IMR-90 (cell line): ENCODE data around the gene CADM1. TPM values are rescaled to one million over a fixed set of nuclear protein-coding genes. Genes with fewer than 3 reads are reported as not detected.

Experiments
- ATAC-seq: fragments of 200-7000 bp; cut with Tn5 transposase; 2 replicates; pipeline ENCODE4 v1.9.1; 2020; ENCODE audit warnings: low read depth, mild to moderate bottlenecking, moderate library complexity
- BruUV-seq: library from RNA; stranded (reverse); fragments of 400-500 nt; replicated peaks from 2 replicates; lab custom pipeline; 2021; lab: Mats Ljungman, UMichigan
- CTCF ChIA-PET: fragments of 300-600 bp; formaldehyde crosslinking; extraction: SDS; loops from one replicate; lab custom pipeline; 2021; ENCODE audit warnings: antibody characterized with exemption; lab: Yijun Ruan, JAX
- POLR2A ChIA-PET: fragments of 300-600 bp; sonication (Branson Sonifier 250); formaldehyde crosslinking; loops from one replicate; lab custom pipeline; 2022; ENCODE audit warnings: antibody characterized with exemption; ENCODE audit not compliant: unreplicated experiment; lab: Charles Lee
- DNase-seq: peaks from one replicate; pipeline ENCODE4 v3.0.0; 2013
- H2AFZ ChIP-seq: replicated peaks from 2 replicates; pipeline ENCODE3; 2013; ENCODE audit warnings: low read length, mild to moderate bottlenecking; ENCODE audit not compliant: poor library complexity
- H2AK5ac ChIP-seq: 2 replicates; pipeline ENCODE4 v1.6.1; 2013; ENCODE audit warnings: low read depth, low read length, inconsistent platforms
- H2AK9ac ChIP-seq: replicated peaks from 2 replicates; pipeline ENCODE3; 2013; ENCODE audit warnings: mild to moderate bottlenecking, low read depth, low read length, moderate library complexity; ENCODE audit not compliant: poor library complexity
- H2BK120ac ChIP-seq: 2 replicates; pipeline ENCODE4 v1.6.1; 2013; ENCODE audit warnings: low read depth, low read length, inconsistent platforms
- H2BK15ac ChIP-seq: 3 replicates; pipeline ENCODE4 v1.6.1; 2013; ENCODE audit warnings: low read depth, low read length, inconsistent platforms
- H2BK20ac ChIP-seq: 2 replicates; pipeline ENCODE4 v1.6.1; 2013; ENCODE audit warnings: low read depth, mild to moderate bottlenecking, inconsistent platforms, low read length, moderate library complexity
- H2BK5ac ChIP-seq: 2 replicates; pipeline ENCODE4 v1.6.1; 2013; ENCODE audit warnings: mild to moderate bottlenecking, low read depth, low read length, inconsistent platforms; ENCODE audit not compliant: poor library complexity, severe bottlenecking
- H3K14ac ChIP-seq: replicated peaks from 2 replicates; pipeline ENCODE4 v1.6.1; 2013; ENCODE audit warnings: low read depth, low read length, inconsistent platforms
- H3K18ac ChIP-seq: 2 replicates; pipeline ENCODE4 v1.6.1; 2013; ENCODE audit warnings: low read depth, low read length, control low read depth
- H3K23ac ChIP-seq: 2 replicates; pipeline ENCODE4 v1.6.1; 2013; ENCODE audit warnings: low read depth, low read length, inconsistent platforms
- H3K27ac ChIP-seq: 2 replicates; pipeline ENCODE4 v1.5.1; 2013; ENCODE audit warnings: mild to moderate bottlenecking, control low read depth, low read length; ENCODE audit not compliant: insufficient read depth
- H3K27me3 ChIP-seq: 2 replicates; pipeline ENCODE4 v1.6.1; 2013; ENCODE audit warnings: low read length; ENCODE audit not compliant: control insufficient read depth, insufficient read depth
- H3K36me3 ChIP-seq: 2 replicates; pipeline ENCODE4 v1.6.1; 2013; ENCODE audit warnings: low read length, mixed read lengths; ENCODE audit not compliant: control insufficient read depth, insufficient read depth
- H3K4ac ChIP-seq: 2 replicates; pipeline ENCODE4 v1.6.1; 2013; ENCODE audit warnings: low read depth, low read length, inconsistent platforms
- H3K4me1 ChIP-seq: 2 replicates; pipeline ENCODE4 v1.6.1; 2013; ENCODE audit warnings: low read length, mixed read lengths; ENCODE audit not compliant: control insufficient read depth, insufficient read depth
- H3K4me2 ChIP-seq: 2 replicates; pipeline ENCODE4 v1.6.1; 2013; ENCODE audit warnings: low read depth, mild to moderate bottlenecking, control low read depth, low read length, moderate library complexity
- H3K4me3 ChIP-seq: 2 replicates; pipeline ENCODE4 v1.5.1; 2013; ENCODE audit warnings: low read depth, mild to moderate bottlenecking, control low read depth, low read length, moderate library complexity; ENCODE audit not compliant: insufficient read depth
- H3K56ac ChIP-seq: 2 replicates; pipeline ENCODE4 v1.6.1; 2013; ENCODE audit warnings: low read length, inconsistent platforms; ENCODE audit not compliant: insufficient read depth; ENCODE audit errors: extremely low read depth
- H3K79me1 ChIP-seq, 2 experiments: 2 replicates each; pipeline ENCODE4 v1.6.1; 2013; ENCODE audit warnings: low read length in 2 of 2, inconsistent platforms in 1 of 2, low read depth in 1 of 2
- H3K9ac ChIP-seq: 2 replicates; pipeline ENCODE4 v1.6.1; 2013; ENCODE audit warnings: low read depth, low read length, control low read depth
- H3K9me1 ChIP-seq: 2 replicates; pipeline ENCODE4 v1.6.1; 2013; ENCODE audit warnings: low read length, inconsistent platforms; ENCODE audit not compliant: insufficient read depth
- H3K9me3 ChIP-seq: 2 replicates; pipeline ENCODE4 v1.6.1; 2013; ENCODE audit warnings: low read length; ENCODE audit not compliant: control insufficient read depth, insufficient read depth
- H4K20me1 ChIP-seq: 2 replicates; pipeline ENCODE4 v1.6.1; 2013; ENCODE audit warnings: low read length, inconsistent platforms; ENCODE audit not compliant: insufficient read depth
- H4K5ac ChIP-seq: 2 replicates; pipeline ENCODE4 v1.6.1; 2013; ENCODE audit warnings: mild to moderate bottlenecking, low read depth, low read length, control low read depth
- H4K8ac ChIP-seq, 2 experiments: 2 replicates each; pipeline ENCODE4 v1.6.1; 2013; ENCODE audit warnings: low read depth in 2 of 2, low read length in 2 of 2, control low read depth in 1 of 2, inconsistent platforms in 1 of 2
- H4K91ac ChIP-seq: 2 replicates; pipeline ENCODE4 v1.6.1; 2013; ENCODE audit warnings: low read depth, low read length, inconsistent platforms; ENCODE audit not compliant: insufficient read depth
- BHLHE40 ChIP-seq: fragments of 150-350 bp; IDR thresholded peaks from 2 replicates; pipeline ENCODE4 v1.6.1; 2016; ENCODE audit warnings: mild to moderate bottlenecking, low read depth, low read length
- CEBPB ChIP-seq: IDR thresholded peaks from 2 replicates; pipeline ENCODE4 v1.6.1; 2012; ENCODE audit warnings: low read depth, low read length, improper control_type of control experiment
- CHD1 ChIP-seq: IDR thresholded peaks from 2 replicates; pipeline ENCODE4 v1.6.1; 2012; ENCODE audit warnings: low read depth, low read length, improper control_type of control experiment
- FOS ChIP-seq: fragments of 150-350 bp; IDR thresholded peaks from 2 replicates; pipeline ENCODE4 v1.6.1; 2016; ENCODE audit warnings: low read depth, low read length
- MAFK ChIP-seq: IDR thresholded peaks from 2 replicates; pipeline ENCODE4 v1.6.1; 2012; ENCODE audit warnings: low read depth, low read length, improper control_type of control experiment
- MAZ ChIP-seq: IDR thresholded peaks from 2 replicates; pipeline ENCODE4 v1.6.1; 2012; ENCODE audit warnings: low read depth, mild to moderate bottlenecking, low read length, improper control_type of control experiment, moderate library complexity, borderline replicate concordance
- MXI1 ChIP-seq: IDR thresholded peaks from 2 replicates; pipeline ENCODE4 v1.6.1; 2012; ENCODE audit warnings: low read depth, mild to moderate bottlenecking, low read length, moderate library complexity, borderline replicate concordance
- NFE2L2 ChIP-seq: fragments of 150-350 bp; IDR thresholded peaks from 2 replicates; pipeline ENCODE4 v1.6.1; 2016; ENCODE audit warnings: low read depth, mild to moderate bottlenecking, low read length
- POLR2A ChIP-seq: IDR thresholded peaks from 2 replicates; pipeline ENCODE4 v1.6.1; 2012; ENCODE audit warnings: mild to moderate bottlenecking, low read depth, low read length
- RAD21 ChIP-seq: IDR thresholded peaks from 2 replicates; pipeline ENCODE4 v1.6.1; 2012; ENCODE audit warnings: low read length, improper control_type of control experiment
- RFX5 ChIP-seq: IDR thresholded peaks from 2 replicates; pipeline ENCODE4 v1.8.0; 2012; ENCODE audit warnings: low read depth, mild to moderate bottlenecking, low read length, moderate library complexity
- SMC3 ChIP-seq: fragments of 150-350 bp; IDR thresholded peaks from 2 replicates; pipeline ENCODE4 v1.6.1; 2016; ENCODE audit warnings: low read depth, mild to moderate bottlenecking, antibody characterized with exemption, low read length, moderate library complexity
- WGBS, 2 experiments: methylation state at CpG; one replicate each; pipeline versions ENCODE4 v1.1.5 to v1.1.7; 2013; ENCODE audit warnings: missing lambda C conversion rate in 2 of 2; ENCODE audit not compliant: insufficient read length in 1 of 2; ENCODE audit errors: extremely low coverage in 2 of 2; 5-methylcytosine and 5-hydroxymethylcytosine counted together
- dilution Hi-C: fragments of 300-500 bp; cut with HindIII; formaldehyde crosslinking; loops from one replicate; pipeline ENCODE4 v1.14.3; 2018; ENCODE audit warnings: low sequenced_read_pairs; ENCODE audit not compliant: unreplicated experiment
- in situ Hi-C: fragments of 300-500 bp; cut with MboI; formaldehyde crosslinking; loops from 3 replicates; pipeline ENCODE4 v1.14.3; 2019; ENCODE audit warnings: low sequenced_read_pairs, inconsistent platforms, mixed read lengths
- intact Hi-C: fragments of 100-400 bp; cut with micrococcal nuclease; formaldehyde crosslinking; loops from 2 replicates; pipeline ENCODE4 v1.10.0; 2022
- polyA plus RNA-seq, 3 experiments: library from polyadenylated mRNA; depleted of rRNA; stranded (reverse); fragments of >200 nt; gene quantifications; 2 replicates each; pipeline ENCODE4 v1.2.3, GENCODE V29; 2012; ENCODE audit warnings: low replicate concordance in 1 of 3
- total RNA-seq: library from RNA; depleted of rRNA; stranded (reverse); fragments of >200 nt; gene quantifications from 2 replicates; pipeline ENCODE4 v1.2.3, GENCODE V29; 2012
- TF ChIP-seq, protein P1 (sequence below): fragments of 150-350 bp; IDR thresholded peaks from 2 replicates; pipeline ENCODE4 v1.6.1; 2016; ENCODE audit warnings: low read depth, mild to moderate bottlenecking, low read length, moderate library complexity, borderline replicate concordance
- TF ChIP-seq, protein P2 (sequence below): fragments of 150-350 bp; IDR thresholded peaks from 2 replicates; pipeline ENCODE4 v1.6.1; 2017; ENCODE audit warnings: mild to moderate bottlenecking, antibody characterized with exemption, low read length, low read depth

Gene CADM1
- total and polyA plus RNA-seq, 2 of the 4 experiments (the other 2 are of a cell fraction), result 28.8 to 77.1 TPM

DNA sequence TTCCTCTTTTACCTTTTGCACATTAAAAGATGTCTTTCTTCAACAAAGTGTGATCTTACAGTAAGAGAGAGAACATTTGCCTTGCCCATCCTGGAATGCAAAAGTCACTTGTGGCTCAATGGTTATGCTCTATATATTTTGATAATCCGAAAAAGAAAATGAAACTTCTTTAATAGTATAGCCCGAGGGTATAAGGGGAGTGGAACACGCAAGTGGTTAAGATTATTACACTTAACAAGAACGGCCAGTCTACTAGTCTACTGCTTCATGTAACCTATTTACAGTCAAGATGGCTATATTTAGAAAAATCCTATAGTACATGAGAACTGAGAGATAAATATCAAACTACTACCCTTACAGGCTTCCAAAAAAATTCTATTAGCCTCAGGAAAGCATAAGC lies 86.1 kb downstream of the CADM1 start:
- no CpG with 5 or more reads among the region's 4 CpGs for WGBS, 2 experiments
- H4K5ac ChIP-seq, result no peak overlapping the region
- no peaks in the 10 kb centered on the region for H3K27me3 ChIP-seq
- no peak overlapping the region for H2AFZ ChIP-seq
- no peaks in the 10 kb centered on the region for H3K9me1 ChIP-seq
- no peak overlapping the region for H2AK5ac ChIP-seq
- H3K18ac ChIP-seq, result no peak overlapping the region
- H3K9ac ChIP-seq, result no peak overlapping the region
- no peak overlapping the region for H3K4me3 ChIP-seq
- no peak overlapping the region for H3K56ac ChIP-seq
- no peak overlapping the region for H2BK120ac ChIP-seq
- no peak overlapping the region for H3K4ac ChIP-seq
- DNase-seq, result no peak
- CTCF ChIA-PET, result no interaction called here
- no peak for ATAC-seq
- H3K14ac ChIP-seq, result no peak overlapping the region
- peaks cover 2% of the 10 kb centered on the region for H3K4me1 ChIP-seq
- no TSS peak for BruUV-seq
- dilution Hi-C loops (no loop called here), in situ Hi-C loops (loop anchor here (10.0 kb wide), 1 partner anchor 63 kb away; no protein-coding TSS in a partner anchor), intact Hi-C loops (no loop called here)
- peaks cover 3 to 9% of the 10 kb centered on the region in 2 experiments; a peak in 1 of 4 replicates for H3K79me1 ChIP-seq
- no peak overlapping the region for H2BK20ac ChIP-seq
- no peak overlapping the region for H4K91ac ChIP-seq
- no peak overlapping the region for H3K27ac ChIP-seq
- no peak overlapping the region for H2AK9ac ChIP-seq
- TF ChIP-seq MAZ (no peak), MAFK (no peak), RFX5 (no peak), CHD1 (no peak), BHLHE40 (no peak), CEBPB (no peak), NFE2L2 (no peak), MXI1 (no peak), POLR2A (no peak), SMC3 (no peak), FOS (no peak), RAD21 (no peak)
- TF ChIP-seq, protein P1, sequence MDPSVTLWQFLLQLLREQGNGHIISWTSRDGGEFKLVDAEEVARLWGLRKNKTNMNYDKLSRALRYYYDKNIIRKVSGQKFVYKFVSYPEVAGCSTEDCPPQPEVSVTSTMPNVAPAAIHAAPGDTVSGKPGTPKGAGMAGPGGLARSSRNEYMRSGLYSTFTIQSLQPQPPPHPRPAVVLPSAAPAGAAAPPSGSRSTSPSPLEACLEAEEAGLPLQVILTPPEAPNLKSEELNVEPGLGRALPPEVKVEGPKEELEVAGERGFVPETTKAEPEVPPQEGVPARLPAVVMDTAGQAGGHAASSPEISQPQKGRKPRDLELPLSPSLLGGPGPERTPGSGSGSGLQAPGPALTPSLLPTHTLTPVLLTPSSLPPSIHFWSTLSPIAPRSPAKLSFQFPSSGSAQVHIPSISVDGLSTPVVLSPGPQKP, result no peak
- TF ChIP-seq, protein P2, sequence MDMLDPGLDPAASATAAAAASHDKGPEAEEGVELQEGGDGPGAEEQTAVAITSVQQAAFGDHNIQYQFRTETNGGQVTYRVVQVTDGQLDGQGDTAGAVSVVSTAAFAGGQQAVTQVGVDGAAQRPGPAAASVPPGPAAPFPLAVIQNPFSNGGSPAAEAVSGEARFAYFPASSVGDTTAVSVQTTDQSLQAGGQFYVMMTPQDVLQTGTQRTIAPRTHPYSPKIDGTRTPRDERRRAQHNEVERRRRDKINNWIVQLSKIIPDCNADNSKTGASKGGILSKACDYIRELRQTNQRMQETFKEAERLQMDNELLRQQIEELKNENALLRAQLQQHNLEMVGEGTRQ, result no peak
- no peak overlapping the region for H2BK5ac ChIP-seq
- no peak overlapping the region for H3K23ac ChIP-seq
- H3K36me3 ChIP-seq, result no peaks in the 10 kb centered on the region
- POLR2A ChIA-PET, result no interaction called here
- H2BK15ac ChIP-seq, result no peak overlapping the region
- H3K9me3 ChIP-seq, result no peaks in the 10 kb centered on the region
- H4K8ac ChIP-seq, result no peak overlapping the region
- H4K20me1 ChIP-seq, result no peaks in the 10 kb centered on the region
- H3K4me2 ChIP-seq, result no peak overlapping the region
